HEK293 (cell line): ENCODE measurements around the gene PRR36.

Experiments used
- CTCF ChIP-seq: fragments of 450-650 bp; formaldehyde crosslinking; IDR thresholded peaks from 2 replicates; pipeline ENCODE4 v1.5.1; 2016; ENCODE audit warnings: missing biosample characterization, missing genetic modification characterization
- ZFP41 ChIP-seq: fragments of 450-650 bp; formaldehyde crosslinking; IDR thresholded peaks from 2 replicates; pipeline ENCODE4 v1.5.1; 2016; ENCODE audit warnings: missing biosample characterization, missing genetic modification characterization, borderline replicate concordance
- ZNF174 ChIP-seq: fragments of 450-650 bp; formaldehyde crosslinking; IDR thresholded peaks from 2 replicates; pipeline ENCODE4 v1.5.0; 2017; ENCODE audit warnings: missing biosample characterization, mild to moderate bottlenecking, missing genetic modification characterization
- ZNF239 ChIP-seq: fragments of 450-650 bp; formaldehyde crosslinking; IDR thresholded peaks from 2 replicates; pipeline ENCODE4 v1.5.1; 2016; ENCODE audit warnings: missing biosample characterization, missing genetic modification characterization
- ZSCAN30 ChIP-seq: fragments of 450-650 bp; IDR thresholded peaks from 2 replicates; pipeline ENCODE4 v1.5.1; 2018; ENCODE audit warnings: missing biosample characterization, mild to moderate bottlenecking, missing genetic modification characterization, moderate library complexity
- TF ChIP-seq, protein P1 (sequence below): fragments of 450-650 bp; formaldehyde crosslinking; IDR thresholded peaks from 2 replicates; pipeline ENCODE4 v1.5.1; 2016; ENCODE audit warnings: missing biosample characterization, missing genetic modification characterization
- TF ChIP-seq, protein P2 (sequence below): fragments of 450-650 bp; formaldehyde crosslinking; IDR thresholded peaks from 2 replicates; pipeline ENCODE4 v1.5.1; 2017; ENCODE audit warnings: missing biosample characterization, missing genetic modification characterization

DNA sequence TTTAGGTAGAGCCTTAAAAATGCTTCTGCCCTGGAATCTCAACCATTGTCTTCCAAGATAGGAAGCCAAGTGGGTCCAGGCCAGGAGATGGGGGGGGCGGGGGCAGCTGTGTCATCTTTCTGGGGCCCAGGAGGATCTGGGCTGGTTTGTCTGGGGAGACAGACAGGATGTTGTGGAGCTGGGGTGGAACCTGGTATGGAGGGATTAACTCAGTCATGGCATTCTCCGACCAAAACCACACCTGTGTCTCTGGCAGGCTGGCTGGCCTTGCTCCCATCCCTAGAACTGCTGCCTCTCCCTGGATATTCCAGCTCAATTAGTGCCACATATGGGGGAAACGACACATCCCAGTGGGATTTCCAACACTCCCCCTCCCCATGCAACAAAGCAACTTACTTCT is 26.7 kb upstream of the PRR36 start:
- no peak for TF ChIP-seq CTCF (tag by site-specific recombination)
- TF ChIP-seq ZFP41 (tag by site-specific recombination), result no peak
- no peak for TF ChIP-seq ZNF174 (tag by site-specific recombination)
- TF ChIP-seq, protein P1, sequence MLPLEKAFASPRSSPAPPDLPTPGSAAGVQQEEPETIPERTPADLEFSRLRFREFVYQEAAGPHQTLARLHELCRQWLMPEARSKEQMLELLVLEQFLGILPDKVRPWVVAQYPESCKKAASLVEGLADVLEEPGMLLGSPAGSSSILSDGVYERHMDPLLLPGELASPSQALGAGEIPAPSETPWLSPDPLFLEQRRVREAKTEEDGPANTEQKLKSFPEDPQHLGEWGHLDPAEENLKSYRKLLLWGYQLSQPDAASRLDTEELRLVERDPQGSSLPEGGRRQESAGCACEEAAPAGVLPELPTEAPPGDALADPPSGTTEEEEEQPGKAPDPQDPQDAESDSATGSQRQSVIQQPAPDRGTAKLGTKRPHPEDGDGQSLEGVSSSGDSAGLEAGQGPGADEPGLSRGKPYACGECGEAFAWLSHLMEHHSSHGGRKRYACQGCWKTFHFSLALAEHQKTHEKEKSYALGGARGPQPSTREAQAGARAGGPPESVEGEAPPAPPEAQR (tag by site-specific recombination), result no peak
- no peak for TF ChIP-seq ZNF239 (tag by site-specific recombination)
- TF ChIP-seq, protein P2, sequence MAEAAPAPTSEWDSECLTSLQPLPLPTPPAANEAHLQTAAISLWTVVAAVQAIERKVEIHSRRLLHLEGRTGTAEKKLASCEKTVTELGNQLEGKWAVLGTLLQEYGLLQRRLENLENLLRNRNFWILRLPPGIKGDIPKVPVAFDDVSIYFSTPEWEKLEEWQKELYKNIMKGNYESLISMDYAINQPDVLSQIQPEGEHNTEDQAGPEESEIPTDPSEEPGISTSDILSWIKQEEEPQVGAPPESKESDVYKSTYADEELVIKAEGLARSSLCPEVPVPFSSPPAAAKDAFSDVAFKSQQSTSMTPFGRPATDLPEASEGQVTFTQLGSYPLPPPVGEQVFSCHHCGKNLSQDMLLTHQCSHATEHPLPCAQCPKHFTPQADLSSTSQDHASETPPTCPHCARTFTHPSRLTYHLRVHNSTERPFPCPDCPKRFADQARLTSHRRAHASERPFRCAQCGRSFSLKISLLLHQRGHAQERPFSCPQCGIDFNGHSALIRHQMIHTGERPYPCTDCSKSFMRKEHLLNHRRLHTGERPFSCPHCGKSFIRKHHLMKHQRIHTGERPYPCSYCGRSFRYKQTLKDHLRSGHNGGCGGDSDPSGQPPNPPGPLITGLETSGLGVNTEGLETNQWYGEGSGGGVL, result no peak
- TF ChIP-seq ZSCAN30 (tag by site-specific recombination), result no peak
